Thoracic aorta (tissue), 2 donors: Measurements from ENCODE around the gene APOL4. TPM values are rescaled to one million over a fixed set of nuclear protein-coding genes. Genes with fewer than 3 reads are reported as not detected.

ENCODE experiments used
- ATAC-seq: fragments of 150-250 bp; one replicate; pipeline ENCODE4 v1.8.0; 2017; ENCODE audit warnings: low read depth; ENCODE audit not compliant: insufficient number of reproducible peaks, low FRiP score
- DNase-seq: peaks from one replicate; pipeline ENCODE4 v3.0.0-alpha.2; 2020; ENCODE audit warnings: low spot score
- H3K27ac ChIP-seq, 2 donors: fragments of 200-600 bp; sonication (generic); 1 replicate in 1 of 2; 2 replicates in 1 of 2; pipeline ENCODE4 v1.5.1; 2016; ENCODE audit warnings: mild to moderate bottlenecking in 2 of 2, moderate library complexity in 2 of 2
- H3K27me3 ChIP-seq: fragments of 200-600 bp; sonication (generic); replicated peaks from 2 replicates; pipeline ENCODE4 v1.6.0; 2016; ENCODE audit warnings: mild to moderate bottlenecking; ENCODE audit not compliant: insufficient read depth
- H3K36me3 ChIP-seq: fragments of 200-600 bp; sonication (generic); one replicate; pipeline ENCODE4 v1.5.1; 2016
- H3K4me1 ChIP-seq, 2 donors: fragments of 200-600 bp; sonication (generic); 1 replicate in 1 of 2; 2 replicates in 1 of 2; pipeline versions ENCODE4 v1.5.1 to v1.6.0; 2016; ENCODE audit warnings: low read depth in 2 of 2, mild to moderate bottlenecking in 1 of 2; ENCODE audit not compliant: control insufficient read depth in 1 of 2
- H3K4me3 ChIP-seq: fragments of 200-600 bp; sonication (generic); 2 replicates; pipeline ENCODE4 v1.5.1; 2016; ENCODE audit warnings: mild to moderate bottlenecking
- H3K9me3 ChIP-seq: fragments of 200-600 bp; sonication (generic); 2 replicates; pipeline ENCODE4 v1.5.1; 2016
- total RNA-seq, 2 donors: library from RNA; depleted of rRNA; stranded (reverse); fragments of >200 nt; gene quantifications; one replicate each; pipeline versions ENCODE4 v1.1.0 to v1.2.3, GENCODE V29; 2016
- TF ChIP-seq, protein P1 (sequence below): fragments of 200-600 bp; sonication (generic); IDR thresholded peaks from one replicate; pipeline ENCODE4 v1.5.1; 2019; ENCODE audit warnings: antibody characterized with exemption

Gene APOL4
- total RNA-seq, 2 donors from 2014 or later: 1.4 to 30.3 TPM

DNA sequence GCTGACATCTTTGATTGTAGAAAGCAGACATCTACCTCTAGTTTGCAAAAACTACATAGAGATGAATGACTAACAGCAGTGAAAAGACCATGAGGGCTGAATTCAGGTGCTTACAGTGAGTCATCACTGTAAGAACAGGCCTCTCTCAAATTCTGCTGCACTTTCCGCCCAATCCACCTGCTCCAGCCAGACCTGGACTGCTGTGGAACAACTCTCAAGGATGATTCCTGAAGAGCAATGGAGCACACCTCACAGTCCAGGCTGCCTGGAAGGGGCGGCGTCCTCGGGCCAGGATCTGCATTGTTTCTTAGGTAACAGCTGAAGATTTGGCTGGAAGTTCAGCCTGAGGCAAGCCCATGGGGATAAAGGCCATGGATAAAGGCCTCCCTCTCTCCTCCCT lies 22.6 kb upstream of the APOL4 start:
- no peak for DNase-seq

DNA sequence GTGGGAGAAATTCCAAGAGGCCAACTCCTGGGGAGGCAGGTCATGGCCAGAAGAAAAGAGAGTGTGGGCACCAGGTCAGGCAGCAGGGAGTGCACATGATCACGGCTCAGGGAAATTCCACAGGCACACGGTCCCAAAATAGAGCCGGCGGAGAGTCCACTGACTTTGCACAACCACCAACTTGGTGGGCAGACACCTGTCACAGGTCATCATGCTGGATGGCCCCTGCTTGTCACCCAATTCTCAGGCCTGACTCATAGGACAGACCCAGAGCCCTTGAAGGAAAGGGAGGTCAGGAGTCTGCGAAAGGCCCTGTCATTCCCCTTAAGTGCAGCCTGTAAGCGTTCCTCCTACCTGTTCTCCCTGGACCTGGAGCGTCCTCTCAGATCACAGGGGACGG lies 21.9 kb upstream of the APOL4 start:
- DNase-seq (no peak), ATAC-seq (no peak)
- peaks cover 5% of the 10 kb centered on the region for H3K36me3 ChIP-seq
- no peaks in the 10 kb centered on the region for H3K27me3 ChIP-seq
- H3K4me1 ChIP-seq: peaks cover 0 to 20% of the 10 kb centered on the region in 2 donors
- no peaks in the 10 kb centered on the region for H3K9me3 ChIP-seq
- no peak overlapping the region for H3K4me3 ChIP-seq
- TF ChIP-seq, protein P1, sequence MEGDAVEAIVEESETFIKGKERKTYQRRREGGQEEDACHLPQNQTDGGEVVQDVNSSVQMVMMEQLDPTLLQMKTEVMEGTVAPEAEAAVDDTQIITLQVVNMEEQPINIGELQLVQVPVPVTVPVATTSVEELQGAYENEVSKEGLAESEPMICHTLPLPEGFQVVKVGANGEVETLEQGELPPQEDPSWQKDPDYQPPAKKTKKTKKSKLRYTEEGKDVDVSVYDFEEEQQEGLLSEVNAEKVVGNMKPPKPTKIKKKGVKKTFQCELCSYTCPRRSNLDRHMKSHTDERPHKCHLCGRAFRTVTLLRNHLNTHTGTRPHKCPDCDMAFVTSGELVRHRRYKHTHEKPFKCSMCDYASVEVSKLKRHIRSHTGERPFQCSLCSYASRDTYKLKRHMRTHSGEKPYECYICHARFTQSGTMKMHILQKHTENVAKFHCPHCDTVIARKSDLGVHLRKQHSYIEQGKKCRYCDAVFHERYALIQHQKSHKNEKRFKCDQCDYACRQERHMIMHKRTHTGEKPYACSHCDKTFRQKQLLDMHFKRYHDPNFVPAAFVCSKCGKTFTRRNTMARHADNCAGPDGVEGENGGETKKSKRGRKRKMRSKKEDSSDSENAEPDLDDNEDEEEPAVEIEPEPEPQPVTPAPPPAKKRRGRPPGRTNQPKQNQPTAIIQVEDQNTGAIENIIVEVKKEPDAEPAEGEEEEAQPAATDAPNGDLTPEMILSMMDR: no peak
- H3K27ac ChIP-seq: no peak overlapping the region

More for the DNA sequence above, 22.6 kb upstream of the APOL4 start:
- no peaks in the 10 kb centered on the region for H3K9me3 ChIP-seq
- peaks cover 0 to 20% of the 10 kb centered on the region in 2 donors for H3K4me1 ChIP-seq
- ATAC-seq: no peak
- TF ChIP-seq, protein P1: no peak
- peaks cover 8% of the 10 kb centered on the region for H3K36me3 ChIP-seq
- no peaks in the 10 kb centered on the region for H3K27me3 ChIP-seq
- H3K4me3 ChIP-seq: no peak overlapping the region
- no peak overlapping the region for H3K27ac ChIP-seq

DNA sequence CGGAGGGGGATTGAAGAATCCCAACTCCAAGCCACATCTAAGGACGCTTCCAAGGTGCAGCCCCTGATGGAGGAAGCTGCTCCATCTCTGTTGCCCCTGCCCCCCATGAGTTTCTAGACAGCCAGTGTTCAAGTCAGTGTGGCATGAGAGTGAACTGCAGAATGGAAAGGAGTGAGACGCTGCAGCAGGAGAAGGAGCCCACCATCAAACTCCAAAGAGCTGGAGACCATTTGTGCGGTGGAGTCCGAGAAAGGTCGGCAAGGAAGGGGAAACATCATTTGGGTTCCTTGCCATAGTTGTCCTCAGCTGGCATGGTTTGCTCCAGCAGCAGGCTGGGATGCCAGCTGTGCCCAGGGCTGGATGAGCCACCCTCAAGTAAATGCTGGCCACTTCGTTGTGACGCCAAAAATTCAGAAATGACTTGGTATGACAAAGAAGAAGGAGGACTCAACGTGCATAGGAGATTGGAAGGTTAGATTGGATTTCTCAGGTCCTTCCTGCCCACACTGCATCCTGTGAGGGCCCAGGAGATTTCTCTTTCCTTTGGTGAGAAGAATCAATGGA lies 21.4 kb upstream of the APOL4 start:
- Histone ChIP-seq H3K4me1 (peaks cover 0 to 20% of the 10 kb centered on the region in 2 donors), H3K4me3 (no peak overlapping the region), H3K36me3 (peaks cover 4% of the 10 kb centered on the region), H3K9me3 (no peaks in the 10 kb centered on the region), H3K27me3 (no peaks in the 10 kb centered on the region), H3K27ac (no peak overlapping the region)
- no peak for ATAC-seq
- TF ChIP-seq, protein P1: no peak
- no peak for DNase-seq

DNA sequence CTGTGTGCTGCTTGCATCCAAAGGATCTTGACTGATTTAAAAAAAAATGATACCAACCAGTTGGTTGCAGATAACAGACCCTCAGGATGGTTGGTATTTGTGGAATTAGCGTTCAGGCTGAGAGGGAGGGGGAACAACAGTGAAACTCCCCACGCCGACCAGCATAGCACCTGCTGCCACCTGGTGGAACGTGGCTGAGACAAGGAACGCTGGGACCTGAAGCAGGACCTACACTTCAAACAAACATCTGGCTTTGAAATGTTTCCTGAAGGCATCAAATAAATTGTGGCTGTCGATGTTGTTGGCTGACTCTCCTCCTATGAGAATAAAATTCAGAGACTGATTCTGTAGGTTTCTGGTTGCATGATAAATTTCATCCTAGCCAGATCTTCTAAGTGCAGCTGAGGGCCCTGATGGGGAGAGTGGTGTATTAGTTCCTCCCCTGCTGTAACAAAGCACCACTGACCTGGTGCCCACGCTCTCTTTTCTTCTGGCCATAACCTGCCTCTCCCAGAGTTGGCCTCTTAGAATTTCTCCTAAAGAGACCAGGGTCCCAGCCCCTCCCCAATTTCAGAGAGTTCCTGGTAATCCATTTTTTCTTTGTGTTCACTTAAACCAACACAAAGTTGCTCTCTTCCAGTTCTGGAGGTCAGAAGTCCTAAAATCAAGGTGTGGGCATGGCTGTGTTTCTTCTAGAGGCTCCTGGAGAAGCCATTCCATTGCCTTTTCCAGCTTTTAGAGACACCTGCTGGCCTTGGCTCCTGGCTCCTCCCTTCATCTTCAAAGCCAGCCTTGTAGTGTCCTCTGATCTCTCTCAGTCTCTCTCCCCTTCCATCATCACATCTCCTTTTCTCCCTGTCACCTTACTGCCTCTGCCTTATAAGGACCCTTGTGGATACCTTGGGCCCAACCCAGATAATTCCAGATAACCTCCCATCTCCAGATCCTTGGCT lies 20.5 kb upstream of the APOL4 start:
- ATAC-seq (no peak), DNase-seq (no peak)
- Histone ChIP-seq H3K4me1 (peaks cover 0 to 20% of the 10 kb centered on the region in 2 donors), H3K9me3 (no peaks in the 10 kb centered on the region), H3K4me3 (no peak overlapping the region), H3K27ac (no peak overlapping the region), H3K27me3 (no peaks in the 10 kb centered on the region), H3K36me3 (no peaks in the 10 kb centered on the region)
- TF ChIP-seq, protein P1: peak; percentile 47

DNA sequence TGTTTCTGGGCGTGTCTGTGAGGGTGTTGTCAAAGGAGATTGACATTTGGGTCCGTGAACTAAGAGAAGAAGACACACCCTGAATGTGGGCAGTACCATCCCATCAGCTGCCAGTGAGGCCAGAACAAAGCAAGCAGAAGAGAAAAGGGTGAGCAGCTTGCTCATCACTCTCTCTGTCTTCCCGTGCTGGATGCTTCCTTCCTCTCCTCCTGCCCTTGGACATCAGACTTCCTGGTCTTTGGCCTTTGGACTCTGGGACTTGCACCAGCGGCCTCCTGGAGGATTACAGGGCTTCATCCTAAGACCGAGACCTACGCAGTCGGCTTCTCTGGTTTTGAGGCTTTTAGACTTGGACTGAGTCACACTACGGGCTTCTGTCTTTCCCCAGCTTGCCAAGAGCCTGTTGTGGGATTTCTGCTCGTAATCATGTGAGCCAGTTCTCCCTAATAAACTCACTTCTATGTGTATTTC lies 18.9 kb upstream of the APOL4 start:
- DNase-seq: no peak
- TF ChIP-seq, protein P1: no peak
- no peak overlapping the region for H3K4me3 ChIP-seq
- no peaks in the 10 kb centered on the region for H3K27me3 ChIP-seq
- no peaks in the 10 kb centered on the region for H3K9me3 ChIP-seq
- H3K36me3 ChIP-seq: no peaks in the 10 kb centered on the region
- H3K4me1 ChIP-seq: peaks cover 0 to 20% of the 10 kb centered on the region in 2 donors
- H3K27ac ChIP-seq: no peak overlapping the region
- ATAC-seq: no peak
